HG02970 (cell line): ENCODE measurements around the gene ZC2HC1C.

Experiments used
- ATAC-seq: cut with Tn5 transposase; IDR thresholded peaks from one replicate; pipeline ENCODE4 v1.9.1; 2021; ENCODE audit warnings: mild to moderate bottlenecking, moderate library complexity, moderate number of reproducible peaks; ENCODE audit not compliant: unreplicated experiment, low FRiP score

The ZC2HC1C gene

DNA sequence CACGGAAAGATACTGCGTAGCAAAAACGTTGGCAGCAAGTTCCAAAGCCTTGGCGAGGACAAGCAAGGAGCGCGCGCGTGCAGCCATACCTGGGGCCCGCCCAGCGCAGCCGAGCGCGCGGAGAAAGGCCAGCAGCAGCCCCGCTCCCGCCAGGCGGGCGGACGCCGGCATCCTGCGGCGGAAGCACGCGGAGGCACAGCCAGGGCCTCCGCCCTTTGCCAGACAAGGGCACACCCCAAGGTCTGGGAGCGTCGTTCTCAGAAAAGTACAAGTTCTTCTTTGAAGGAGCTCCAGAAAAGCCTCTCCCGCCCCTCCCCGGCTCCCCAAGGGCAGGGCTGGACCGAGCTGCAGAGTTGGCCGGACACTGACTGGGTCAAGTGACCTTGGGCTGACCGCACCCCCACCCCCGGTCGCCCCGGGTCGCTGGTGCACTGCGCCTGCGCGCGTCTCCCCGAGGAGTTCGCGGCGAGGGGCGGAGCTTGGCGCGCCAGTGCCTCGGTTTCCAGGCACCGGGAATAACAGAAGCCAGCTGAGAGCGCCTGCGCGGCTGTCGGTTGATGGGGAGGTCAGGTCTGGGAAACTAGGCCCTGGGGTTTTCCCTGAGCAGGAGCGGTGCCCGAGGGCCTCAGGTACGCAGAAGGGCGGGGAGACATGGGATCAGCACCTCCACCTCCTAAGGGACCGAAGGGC, at the start of gene ZC2HC1C:
TSS of gene ZC2HC1C (plus strand) at position 521 of the 690 bp plus-strand sequence. CDS start 933 bp downstream, outside the sequence.
- no peak for ATAC-seq

DNA sequence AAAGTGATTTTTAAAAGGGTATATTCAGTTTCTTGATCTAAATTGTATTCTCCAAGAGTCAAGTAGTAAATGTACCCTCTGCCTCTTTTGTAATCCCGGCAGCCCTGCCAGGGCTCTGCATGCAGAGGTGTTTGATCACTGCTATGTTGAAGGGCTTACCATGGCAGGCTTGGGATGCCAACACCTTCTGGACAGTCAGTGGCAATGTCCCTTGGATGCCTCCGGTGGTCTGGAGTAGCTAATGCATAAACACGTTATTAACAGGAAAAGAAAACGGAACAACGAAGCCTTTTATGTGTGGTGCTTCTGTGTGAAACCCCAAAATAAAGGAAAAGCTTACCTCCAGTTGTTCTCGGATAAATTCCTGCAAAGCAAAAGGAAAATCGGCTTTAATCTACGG, 46.8 kb upstream of the ZC2HC1C start:
- no peak for ATAC-seq

GRCh38 chr14:75023108-75023507, 46.3 kb upstream of the ZC2HC1C start:
- ATAC-seq: no peak

DNA sequence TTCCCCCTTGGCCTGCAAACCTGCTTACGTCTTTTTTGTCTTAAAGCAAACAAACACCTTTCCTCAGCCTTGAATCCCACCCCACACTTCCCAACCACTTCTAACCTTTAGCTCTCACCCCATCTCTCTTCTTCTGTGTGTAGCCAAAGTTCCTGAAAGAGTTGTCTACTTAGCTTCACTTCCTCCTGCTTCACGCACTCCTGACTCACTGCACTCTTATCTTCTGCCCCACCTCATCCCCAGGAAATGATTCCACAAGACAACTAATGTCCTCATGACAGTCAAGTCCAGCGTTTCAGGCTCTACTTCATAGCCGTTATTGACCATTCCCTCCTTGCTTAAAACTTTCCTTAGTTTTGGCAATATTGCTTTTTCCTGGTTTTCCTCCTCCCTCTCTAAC, 44.4 kb upstream of the ZC2HC1C start:
- ATAC-seq: no peak

GRCh38 chr14:75025876-75026275, 43.6 kb upstream of the ZC2HC1C start:
- ATAC-seq: no peak

DNA sequence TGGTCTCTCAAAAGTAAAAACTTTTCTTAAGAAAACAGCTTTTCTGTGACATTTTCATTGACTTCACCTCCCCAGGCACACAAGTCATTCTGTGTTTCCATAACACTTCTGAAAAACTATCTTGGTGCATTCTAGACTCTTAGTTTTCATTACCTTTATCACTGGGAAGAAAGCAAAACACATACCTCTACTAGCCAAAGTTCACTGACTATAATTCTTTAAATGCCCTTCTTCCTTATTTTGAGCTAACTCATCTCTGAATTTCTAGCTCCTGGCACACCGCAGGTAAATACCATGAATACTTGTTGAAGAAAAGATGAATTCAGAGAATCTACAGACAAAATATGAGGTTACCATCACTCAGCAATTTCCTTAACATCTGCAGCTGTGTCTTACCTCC, 39.3 kb upstream of the ZC2HC1C start:
- ATAC-seq: no peak

DNA sequence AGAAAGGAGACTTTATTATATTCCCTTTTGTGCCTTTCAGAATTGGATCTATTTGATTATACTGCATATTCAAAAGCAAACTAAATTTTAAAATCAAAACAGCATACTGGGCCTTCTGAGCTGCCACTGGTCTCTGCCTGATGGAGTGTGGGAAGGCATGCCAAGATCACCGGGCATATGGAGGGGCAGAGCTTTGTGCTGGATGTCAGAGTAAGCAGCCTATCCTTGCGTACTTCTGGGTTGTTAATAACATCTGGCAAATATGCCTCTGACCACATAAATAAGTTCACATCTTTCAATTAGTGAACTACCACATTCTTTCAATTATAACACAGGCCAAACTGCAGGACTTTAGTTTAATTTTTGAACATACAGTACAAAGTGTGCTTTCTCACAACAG, 36.5 kb upstream of the ZC2HC1C start:
- ATAC-seq: no peak

DNA sequence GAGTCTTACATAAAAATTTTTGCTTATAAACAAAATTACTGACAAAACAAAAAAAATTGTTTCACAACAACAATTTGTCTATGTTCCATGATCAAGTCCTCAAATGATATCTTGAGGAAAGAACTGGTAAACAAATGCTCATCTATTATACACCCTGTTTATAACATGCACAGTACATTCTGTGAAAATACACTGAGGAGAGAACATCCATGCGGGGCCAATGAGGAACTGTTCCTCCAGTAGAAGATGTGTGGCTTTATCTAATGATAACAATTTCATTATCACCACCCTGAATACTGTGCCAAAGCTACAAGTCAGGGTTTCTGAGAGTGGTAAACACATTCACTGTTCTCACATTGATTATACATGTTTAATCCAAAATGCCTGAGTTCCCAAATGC, 28.9 kb upstream of the ZC2HC1C start:
- ATAC-seq: no peak

DNA sequence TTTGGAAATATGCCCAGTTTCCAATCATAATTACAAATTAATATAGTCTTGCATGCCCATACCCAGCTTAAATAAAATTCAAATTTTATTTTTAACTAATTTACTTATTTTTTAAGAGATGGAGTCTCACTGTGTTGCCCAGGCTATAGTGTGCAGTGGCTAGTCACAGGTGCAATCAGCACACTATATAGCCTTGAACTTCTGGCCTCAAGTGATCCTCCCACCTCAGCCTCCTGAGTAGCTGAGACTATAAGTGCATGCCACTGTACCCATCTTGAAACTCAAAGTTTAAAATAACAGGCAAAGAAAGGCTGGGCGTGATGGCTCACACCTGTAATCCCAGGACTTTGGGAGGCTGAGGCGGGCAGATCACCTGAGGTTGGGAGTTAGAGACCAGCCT, 28.5 kb upstream of the ZC2HC1C start:
- no peak for ATAC-seq

DNA sequence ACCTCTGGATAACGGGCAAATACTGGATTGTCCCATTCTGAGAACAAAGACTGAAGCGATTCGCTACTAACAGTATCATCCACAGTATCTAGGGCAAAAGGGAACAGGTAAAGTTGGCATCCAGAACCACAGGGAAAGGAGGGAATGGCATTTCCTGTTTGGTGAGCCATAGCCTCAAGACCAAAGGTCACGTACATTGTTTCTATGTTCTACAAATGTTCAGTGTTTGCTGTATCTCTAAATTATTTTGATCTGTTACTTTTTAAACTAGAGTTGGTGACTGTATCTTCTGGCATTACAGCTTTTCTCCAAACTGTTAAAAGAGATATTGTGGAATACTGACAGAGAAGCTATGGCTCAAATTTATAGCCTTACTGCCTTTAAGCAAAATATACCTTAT, 27.8 kb upstream of the ZC2HC1C start:
- ATAC-seq: no peak

DNA sequence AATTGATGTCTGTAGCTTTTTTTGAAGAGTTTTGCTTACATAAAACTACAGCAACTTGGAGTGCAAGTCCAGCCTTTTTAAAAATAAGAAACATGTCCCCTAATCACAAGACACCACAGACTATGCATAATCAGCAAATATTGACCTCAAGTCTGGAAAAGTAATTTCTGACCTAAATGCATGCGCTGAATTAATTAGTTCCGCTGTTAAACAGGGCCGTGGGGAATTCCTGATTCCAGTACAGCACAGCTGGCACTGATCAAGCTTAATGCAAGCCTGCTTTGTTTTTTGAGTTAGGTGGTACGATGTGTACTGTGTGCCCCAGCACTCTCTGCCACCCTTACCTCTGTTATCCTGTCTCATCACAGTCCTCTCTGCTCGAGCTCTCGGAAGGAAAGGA, 27.4 kb upstream of the ZC2HC1C start:
- no peak for ATAC-seq

GRCh38 chr14:75044322-75044721, 25.1 kb upstream of the ZC2HC1C start:
- no peak for ATAC-seq

DNA sequence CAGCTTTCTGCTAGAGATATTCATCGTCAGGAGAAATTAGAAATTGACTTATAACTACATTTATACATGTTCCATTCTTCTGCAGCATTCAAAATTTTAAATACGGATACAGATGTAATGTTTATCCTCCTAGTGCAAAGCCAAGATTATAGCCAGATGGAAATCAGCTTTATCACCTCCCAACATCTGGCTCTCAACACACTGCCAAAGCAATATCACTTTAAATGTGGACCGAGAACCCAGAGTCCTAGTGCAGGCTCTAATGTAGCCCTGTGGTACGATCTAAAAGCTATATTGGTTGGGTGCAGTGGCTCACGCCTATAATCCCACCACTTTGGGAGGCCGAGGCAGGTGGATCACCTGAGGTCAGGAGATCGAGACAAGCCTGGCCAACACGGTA, 24.7 kb upstream of the ZC2HC1C start:
- no peak for ATAC-seq

GRCh38 chr14:75046275-75046674, 23.2 kb upstream of the ZC2HC1C start:
- ATAC-seq: no peak

DNA sequence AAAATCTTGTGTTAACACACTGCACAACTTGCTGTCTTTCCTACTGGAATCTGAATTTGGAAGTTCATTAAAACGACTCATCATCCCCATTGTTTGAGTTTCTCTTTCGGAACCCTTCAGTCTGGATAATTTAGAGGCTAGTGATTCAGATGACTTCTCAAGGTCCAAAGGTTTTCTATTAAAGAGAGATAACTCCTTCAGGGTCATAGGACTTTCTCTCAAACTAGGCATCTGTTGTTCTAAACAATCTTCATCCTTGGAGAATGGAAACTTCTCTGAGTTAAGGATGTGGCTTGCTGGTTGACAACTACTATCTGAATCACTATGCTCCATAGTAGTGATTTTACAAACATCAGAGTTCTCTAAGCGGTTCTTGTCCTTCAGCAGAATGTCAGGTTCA, 22.5 kb upstream of the ZC2HC1C start:
- no peak for ATAC-seq

DNA sequence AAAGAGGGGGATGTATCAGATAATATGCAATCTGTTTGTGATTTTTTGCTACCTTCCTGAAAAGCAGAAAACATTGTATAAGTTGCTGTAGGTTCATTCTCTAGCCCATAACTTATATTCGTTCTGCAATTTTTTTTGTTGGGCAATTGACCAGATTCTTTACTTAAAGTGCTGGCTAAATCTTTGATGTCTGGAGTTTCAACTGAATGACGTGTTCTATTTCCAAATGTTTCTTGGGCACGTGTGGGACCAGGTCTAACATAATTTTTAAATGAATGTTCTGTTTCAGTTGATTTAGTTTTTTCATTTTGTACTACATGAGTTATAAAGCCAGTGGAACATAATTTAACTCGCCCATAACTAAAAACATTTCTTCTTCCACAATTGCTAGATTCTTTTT, 21.9 kb upstream of the ZC2HC1C start:
- ATAC-seq: no peak

GRCh38 chr14:75048101-75048500, 21.3 kb upstream of the ZC2HC1C start:
- ATAC-seq: no peak

DNA sequence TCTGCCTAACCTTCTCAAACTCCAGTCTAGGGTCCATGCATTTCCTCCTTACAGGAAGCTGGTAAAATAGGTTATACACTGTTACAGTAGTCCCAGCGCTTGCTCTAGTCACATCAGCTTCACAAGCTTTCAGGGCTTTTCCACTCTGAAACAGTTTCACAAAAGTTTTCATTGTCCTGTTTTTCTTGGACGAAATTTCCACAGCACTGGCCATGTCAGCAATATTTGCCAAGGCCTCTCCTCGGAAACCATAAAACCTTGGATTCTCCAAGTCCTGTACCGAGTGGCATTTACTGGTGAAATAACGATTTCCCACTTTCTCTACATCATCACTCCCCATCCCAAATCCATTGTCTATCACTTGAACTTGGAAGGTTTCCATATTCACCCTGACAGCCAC, 20.3 kb upstream of the ZC2HC1C start:
- ATAC-seq: no peak

DNA sequence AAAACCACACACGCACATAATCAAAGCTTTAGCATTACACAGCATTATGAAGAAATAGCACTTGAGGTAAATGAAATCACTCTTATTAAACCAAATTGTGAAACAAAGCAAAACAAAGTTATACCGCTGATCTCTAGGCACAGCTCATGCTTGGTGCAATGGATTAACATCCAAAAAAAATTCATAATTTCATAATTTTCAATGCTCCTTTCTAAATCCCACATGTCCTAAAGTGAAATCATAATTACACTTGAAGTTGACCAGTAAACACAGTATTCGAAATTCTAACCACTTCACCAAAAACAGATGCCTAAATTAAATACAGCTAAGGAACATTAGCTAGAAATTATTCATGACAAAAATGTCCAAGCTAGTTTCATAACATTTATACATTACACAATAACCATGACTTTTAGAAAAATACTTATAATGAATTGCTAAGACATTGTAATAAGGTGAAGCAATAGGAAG, 19.7 kb upstream of the ZC2HC1C start:
- no peak for ATAC-seq

- peak; percentile 82 for ATAC-seq
Measured at GRCh38 chr14:75050852-75051555, 18.4 kb upstream of the ZC2HC1C start, which contains the start of gene MLH3. TSS of gene MLH3 (minus strand) at chr14:75051467. CDS start at chr14:75049655, 1,812 bp downstream.

DNA sequence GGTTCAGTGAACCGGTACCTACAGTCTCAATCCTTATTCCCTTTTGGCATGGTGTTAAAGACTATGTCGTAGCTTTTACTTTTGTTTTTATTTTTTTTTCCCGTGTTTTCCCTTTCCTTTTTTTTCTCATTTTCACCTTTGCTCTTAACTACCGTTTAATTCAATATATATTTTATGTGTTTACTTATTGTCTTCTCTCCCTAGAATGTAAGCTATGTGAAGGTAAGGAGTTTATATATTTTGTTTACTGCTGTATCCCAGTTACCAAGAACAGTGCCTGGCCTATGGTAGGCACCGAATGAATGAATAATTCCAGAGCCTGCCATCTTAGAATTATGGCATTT, 17.9 kb upstream of the ZC2HC1C start:
- no peak for ATAC-seq
